ENCODE measurements around the gene CYP46A1. TPM values are rescaled to one million over a fixed set of nuclear protein-coding genes. Genes with fewer than 3 reads are reported as not detected.

The CYP46A1 gene
- total and polyA plus RNA-seq, 7 donors = 0.09 to 1.5 (median 0.50) TPM

- no peaks in the 10 kb centered on the region for H3K9me3 ChIP-seq
- no peak for TF ChIP-seq CTCF (IDR thresholded peaks at IDR 0.05)
- intact Hi-C loops (cut with DNase I) = no loop called here
- H3K4me3 ChIP-seq = no peak overlapping the region
- ATAC-seq (no peak), DNase-seq (no peak)
- WGBS, 3 donors = 51 to 62% (median 52%) methylated on average over 9 of the region's 9 CpGs
- H3K4me1 ChIP-seq = peaks cover 50% of the 10 kb centered on the region
- no peaks in the 10 kb centered on the region for H3K36me3 ChIP-seq (ENCODE audit: insufficient read depth in 1 of 2, low read depth in 1 of 2)
- peak overlapping the region; percentile 6 for H3K27ac ChIP-seq
- no peaks in the 10 kb centered on the region for H3K27me3 ChIP-seq (ENCODE audit: insufficient read depth in 3 of 3, low read length in 2 of 3)
Measured at GRCh38 chr14:99752486-99753121, 68.5 kb downstream of the CYP46A1 start.

- Histone ChIP-seq H3K4me3 (no peak overlapping the region), H3K27ac (no peak overlapping the region), H3K27me3 (ENCODE audit: insufficient read depth in 3 of 3, low read length in 2 of 3) (no peaks in the 10 kb centered on the region), H3K9me3 (no peaks in the 10 kb centered on the region), H3K36me3 (ENCODE audit: insufficient read depth in 1 of 2, low read depth in 1 of 2) (no peaks in the 10 kb centered on the region), H3K4me1 (peaks cover 45% of the 10 kb centered on the region)
- no peak for TF ChIP-seq CTCF (IDR thresholded peaks at IDR 0.05)
- DNase-seq = no peak
- WGBS, 3 donors = 80 to 88% (median 85%) methylated on average over 14 to 16 of the region's 16 CpGs
- intact Hi-C loops (cut with DNase I) = no loop called here
- no peak for ATAC-seq
Measured at GRCh38 chr14:99753225-99754140, 69.4 kb downstream of the CYP46A1 start.

- H3K27me3 ChIP-seq (ENCODE audit: insufficient read depth in 3 of 3, low read length in 2 of 3) = no peaks in the 10 kb centered on the region
- no peak for TF ChIP-seq CTCF (IDR thresholded peaks at IDR 0.05)
- H3K4me3 ChIP-seq = no peak overlapping the region
- H3K27ac ChIP-seq = no peak overlapping the region
- intact Hi-C loops (cut with DNase I) = loop anchor here in 1 of 2 donors (5.0 kb wide), 1 partner anchor 38 kb away; the partner anchor contains the start of gene EML1
- H3K9me3 ChIP-seq = no peaks in the 10 kb centered on the region
- WGBS, 3 donors = 59 to 75% (median 60%) methylated on average over 24 of the region's 24 CpGs
- peaks cover 46% of the 10 kb centered on the region for H3K4me1 ChIP-seq
- H3K36me3 ChIP-seq (ENCODE audit: insufficient read depth in 1 of 2, low read depth in 1 of 2) = no peaks in the 10 kb centered on the region
- DNase-seq (no peak), ATAC-seq (peak in 1 of 4 donors; percentile 16)
Measured at GRCh38 chr14:99754141-99755067, 70.3 kb downstream of the CYP46A1 start.

- no peaks in the 10 kb centered on the region for H3K36me3 ChIP-seq (ENCODE audit: insufficient read depth in 1 of 2, low read depth in 1 of 2)
- H3K4me3 ChIP-seq = no peak overlapping the region
- no peak for TF ChIP-seq CTCF (IDR thresholded peaks at IDR 0.05)
- H3K27me3 ChIP-seq (ENCODE audit: insufficient read depth in 3 of 3, low read length in 2 of 3) = no peaks in the 10 kb centered on the region
- WGBS, 3 donors = 47 to 68% (median 49%) methylated on average over 8 of the region's 8 CpGs
- ATAC-seq (no peak), DNase-seq (no peak)
- no peak overlapping the region for H3K27ac ChIP-seq
- peaks cover 40% of the 10 kb centered on the region for H3K4me1 ChIP-seq
- intact Hi-C loops (cut with DNase I) = loop anchor here in 1 of 2 donors (5.0 kb wide), 1 partner anchor 37 kb away; the partner anchor contains the start of gene EML1
- H3K9me3 ChIP-seq = no peaks in the 10 kb centered on the region
Measured at GRCh38 chr14:99755068-99755405, 70.9 kb downstream of the CYP46A1 start.

Measured in psoas muscle (tissue), 8 donors.